ENCODE data around the gene PRLR.
"Not testable (repeated sequence)": the region's sequence is repeated elsewhere in the genome, so short reads cannot be mapped to it uniquely, and the experiment has no call there.

The PRLR gene

DNA sequence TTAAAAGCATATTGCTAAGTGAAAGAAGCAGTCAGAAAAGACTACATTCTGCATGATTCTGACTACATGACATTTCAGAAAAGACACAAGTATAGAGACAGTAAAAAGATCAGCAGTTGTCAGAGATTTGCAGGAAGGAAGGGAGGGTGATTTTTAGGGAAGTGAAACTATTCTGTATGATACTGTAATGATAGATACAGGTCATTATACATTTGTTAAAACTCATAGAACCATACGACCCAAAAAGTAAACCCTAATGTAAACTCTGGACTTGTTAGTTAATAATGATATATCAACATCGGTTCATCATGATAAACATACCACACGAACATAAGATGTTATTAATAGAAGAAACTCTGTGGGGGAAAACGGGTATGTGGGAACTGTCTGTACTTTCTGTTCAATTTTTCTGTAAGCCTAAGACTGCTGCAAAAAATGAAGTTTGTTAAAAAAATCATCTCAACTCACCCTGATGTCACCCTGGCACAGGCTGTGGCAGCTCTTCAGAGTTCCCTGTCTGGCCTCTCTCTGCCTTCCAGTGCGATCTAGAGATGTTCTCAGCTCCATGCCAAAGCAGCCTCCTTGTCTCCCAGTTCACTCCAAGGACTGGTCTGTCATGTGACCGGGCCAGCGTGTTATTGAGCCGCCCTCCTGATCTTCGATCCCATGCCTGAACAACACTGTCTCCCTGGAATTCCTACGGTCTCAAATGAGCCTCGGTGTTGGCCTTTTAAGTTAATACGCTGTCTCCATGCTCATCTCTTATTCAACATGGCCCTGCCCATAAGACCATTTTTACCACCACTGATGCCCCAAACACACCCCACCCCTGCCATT lies 35.4 kb downstream of the PRLR start:
- no peak for DNase-seq

DNA sequence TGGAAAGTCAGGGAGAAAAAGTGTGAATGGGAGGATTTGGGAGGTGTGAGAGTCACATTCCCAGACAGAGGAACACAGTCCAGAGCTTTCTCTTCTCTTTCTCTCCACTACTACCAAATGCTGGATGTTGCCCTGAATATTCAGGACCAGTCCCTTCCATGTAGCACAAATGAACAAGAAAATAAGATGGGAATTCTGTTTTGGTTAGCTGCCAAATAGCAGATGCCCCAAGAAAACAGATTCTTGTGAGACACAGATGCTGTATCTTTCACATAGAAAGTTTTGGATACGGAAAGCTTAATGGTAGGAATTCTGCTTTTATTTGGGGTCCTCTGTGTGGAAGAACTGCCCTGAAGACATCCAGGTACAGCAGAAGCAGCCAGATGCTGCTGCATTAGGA lies 37.8 kb downstream of the PRLR start:
- DNase-seq, result no peak

DNA sequence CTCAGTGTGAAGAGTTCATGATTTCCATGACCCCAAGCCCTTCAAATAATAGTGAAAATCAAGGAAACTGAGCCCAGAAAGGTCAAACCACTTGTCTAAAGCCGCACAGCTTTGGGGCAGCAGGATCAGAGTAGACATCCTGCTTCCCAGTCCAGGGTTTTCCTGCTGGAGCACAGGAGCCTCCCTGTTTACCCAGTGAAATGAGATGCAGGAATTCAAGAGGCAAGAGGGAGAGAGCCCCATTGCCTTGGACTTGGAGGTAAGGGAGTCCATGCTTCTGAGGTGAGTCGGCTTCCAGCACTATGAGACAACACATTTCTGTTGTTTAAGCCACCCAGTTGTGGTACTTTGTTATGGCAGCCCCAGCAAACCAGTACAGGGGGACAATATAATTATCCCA lies 40.5 kb downstream of the PRLR start:
- DNase-seq, result not testable (repeated sequence)

DNA sequence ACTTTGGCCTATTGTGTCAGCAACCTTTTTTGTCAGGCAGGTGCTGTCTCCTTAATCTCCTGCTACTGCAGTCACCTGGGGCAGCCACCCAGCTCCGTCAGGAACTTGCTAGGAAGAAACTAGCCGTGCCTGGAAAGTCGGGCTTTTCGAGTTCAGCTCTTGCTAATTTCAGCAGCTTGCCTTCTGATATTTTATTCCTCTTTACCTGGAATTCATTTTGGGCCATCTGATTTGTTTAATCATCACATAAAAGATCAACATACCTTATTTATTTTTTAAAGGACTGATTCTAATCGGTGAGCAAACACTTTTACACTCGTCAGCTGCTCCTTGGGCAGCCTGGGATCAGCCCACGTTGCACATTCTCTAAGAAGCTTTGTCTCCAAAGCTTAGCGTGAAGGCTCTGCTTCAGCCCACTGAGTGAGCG lies 42.2 kb downstream of the PRLR start:
- DNase-seq, result no peak

DNA sequence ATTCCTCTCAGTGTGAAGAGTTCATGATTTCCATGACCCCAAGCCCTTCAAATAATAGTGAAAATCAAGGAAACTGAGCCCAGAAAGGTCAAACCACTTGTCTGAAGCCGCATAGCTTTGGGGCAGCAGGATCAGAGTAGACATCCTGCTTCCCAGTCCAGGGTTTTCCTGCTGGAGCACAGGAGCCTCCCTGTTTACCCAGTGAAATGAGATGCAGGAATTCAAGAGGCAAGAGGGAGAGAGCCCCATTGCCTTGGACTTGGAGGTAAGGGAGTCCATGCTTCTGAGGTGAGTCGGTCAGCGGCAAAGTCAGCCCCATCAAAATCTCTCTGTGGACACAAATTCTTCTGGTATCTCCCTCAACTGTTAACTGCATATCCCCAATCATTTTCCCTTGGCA lies 42.7 kb downstream of the PRLR start:
- DNase-seq, result not testable (repeated sequence)

DNA sequence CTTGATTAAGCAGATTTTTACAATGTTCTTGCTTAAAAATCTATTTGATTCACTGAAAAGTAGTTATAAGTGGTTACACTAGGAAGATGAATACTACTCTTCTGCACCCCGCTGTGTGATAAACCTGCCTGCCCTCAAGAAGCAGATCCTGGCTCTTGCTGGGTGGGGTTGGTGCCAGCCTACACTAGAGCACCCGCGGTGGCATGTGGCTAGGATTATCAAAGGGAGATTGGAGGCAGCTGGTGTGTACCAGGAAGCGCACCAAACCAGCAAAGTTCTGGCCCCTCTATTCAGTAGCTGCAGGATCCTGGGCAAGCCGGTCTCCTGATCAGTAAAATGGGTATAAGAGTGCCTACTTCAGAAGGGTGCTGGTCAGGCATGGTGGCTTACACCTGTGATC lies 43.5 kb downstream of the PRLR start:
- DNase-seq, result no peak

DNA sequence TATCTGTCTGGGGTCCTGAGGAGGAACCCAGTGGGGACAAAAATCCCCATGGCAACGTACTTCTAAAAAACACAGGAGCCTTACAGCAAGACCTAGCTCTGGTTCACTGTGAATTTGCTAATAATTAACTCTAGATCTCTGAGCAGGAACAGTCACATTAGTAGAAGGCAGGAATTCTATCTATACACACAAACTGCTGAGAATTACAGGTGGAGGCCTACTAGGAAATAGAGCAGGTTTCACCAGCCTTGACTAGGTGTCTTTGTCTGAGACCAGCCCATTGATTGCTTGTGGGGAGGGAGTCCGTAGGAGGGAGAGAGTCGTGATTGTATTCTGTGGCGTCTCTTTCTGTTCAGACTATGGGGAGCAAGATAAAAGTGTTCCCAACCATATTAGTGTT lies 44.8 kb downstream of the PRLR start:
- no peak for DNase-seq

DNA sequence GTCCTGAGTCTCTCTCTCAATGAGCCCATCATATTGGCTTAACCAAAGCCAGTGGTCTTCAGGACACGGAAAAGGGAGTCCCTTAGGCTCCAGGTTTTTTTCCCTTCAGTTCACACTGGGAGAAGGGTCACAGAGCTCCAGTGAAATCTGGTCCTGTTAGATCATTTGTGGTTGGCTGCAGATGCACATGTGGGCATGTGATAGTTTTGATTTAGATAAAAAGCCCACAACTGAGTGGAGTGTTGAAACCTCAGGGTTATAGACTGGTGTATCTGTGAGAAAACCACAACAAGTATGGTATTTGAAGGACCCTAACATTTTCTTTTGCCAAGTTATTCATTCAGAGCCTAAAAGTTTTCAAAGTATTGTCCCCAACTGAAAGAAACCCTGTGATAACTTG lies 46.7 kb downstream of the PRLR start:
- DNase-seq, result no peak

DNA sequence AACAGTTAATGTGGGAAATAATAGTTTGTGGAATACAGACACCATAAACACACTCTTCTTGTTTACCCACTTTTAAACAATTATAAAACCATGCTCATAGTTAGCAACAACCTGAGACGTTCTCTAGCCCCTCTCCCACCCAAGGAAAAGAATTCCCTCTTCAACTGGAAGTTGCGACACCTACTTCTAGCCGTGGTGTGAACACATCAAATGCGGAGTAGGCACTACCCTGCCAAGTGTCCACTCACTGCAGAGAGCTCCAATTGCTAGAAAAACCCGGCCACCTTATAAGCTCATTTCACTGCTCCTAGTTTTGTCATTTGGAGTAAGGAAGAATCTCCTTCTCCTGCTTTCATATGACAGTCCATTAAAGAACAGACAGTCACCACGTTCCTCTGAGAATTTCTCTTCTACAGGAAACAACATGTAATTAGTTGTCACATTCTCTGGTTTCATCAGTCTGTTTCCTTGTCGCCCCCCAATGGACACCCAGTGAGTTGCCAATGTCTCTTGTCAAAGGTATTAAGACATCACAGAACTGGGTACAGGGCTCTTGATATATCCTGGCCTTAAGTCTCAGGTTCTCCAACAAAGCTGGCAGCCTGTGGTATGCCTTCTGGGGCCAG lies 47.3 kb downstream of the PRLR start:
- no peak for DNase-seq

DNA sequence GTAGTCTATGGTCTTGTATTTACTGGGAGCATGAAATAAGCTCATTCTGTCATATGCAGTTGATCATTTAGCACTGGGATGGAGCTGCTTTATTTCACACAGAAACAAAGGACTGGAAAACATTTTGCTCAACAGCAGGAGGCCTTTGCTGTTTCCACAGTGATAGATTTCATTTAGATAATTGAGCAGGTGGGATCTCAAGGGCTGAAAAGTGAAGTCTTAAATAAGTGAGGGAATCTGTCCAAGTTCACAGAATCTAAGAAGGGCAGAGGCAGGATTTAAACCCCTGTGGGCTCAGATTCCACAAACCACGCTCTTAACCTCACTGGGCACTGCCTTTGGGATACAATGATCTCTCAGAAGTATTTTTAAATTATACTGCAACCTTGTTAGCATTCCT lies 47.8 kb downstream of the PRLR start:
- no peak for DNase-seq

DNA sequence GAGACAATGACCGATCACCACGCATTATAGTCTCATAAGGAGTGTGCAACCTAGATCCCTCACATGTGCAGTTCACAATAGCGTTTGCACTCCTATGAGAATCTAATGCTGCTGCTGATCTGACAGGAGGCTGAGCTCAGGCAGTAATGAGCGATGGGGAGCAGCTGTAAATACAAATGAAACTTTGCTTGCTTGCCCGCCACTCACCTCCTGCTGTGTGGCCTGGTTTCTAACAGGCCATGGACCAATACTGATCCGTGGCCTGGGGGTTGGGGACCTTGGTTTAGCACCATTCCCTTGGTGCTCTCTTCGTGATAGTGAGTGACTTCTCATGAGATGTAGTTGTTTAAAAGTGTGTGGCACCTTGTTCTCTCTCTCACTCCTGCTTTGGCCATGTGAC lies 50.2 kb downstream of the PRLR start:
- DNase-seq, result no peak

DNA sequence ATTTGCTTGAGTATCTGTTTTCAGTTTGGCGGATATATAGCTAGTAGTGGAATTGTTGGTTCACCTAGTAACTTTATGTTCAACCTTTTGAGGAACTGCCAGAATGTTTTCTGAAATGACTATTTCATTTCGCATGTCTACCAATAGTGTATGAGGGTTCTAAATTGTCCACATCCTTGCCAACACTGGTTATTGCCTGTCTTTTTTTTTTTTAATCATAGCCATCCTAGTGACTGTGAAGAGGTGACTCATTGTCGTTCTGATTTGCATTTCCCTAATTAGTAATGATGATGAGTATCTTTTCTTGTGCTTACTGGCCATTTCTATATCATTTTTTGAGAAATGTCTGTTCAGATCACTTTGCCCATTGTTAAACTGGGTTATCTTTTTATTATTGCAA lies 52.5 kb downstream of the PRLR start:
- DNase-seq, result no peak

DNA sequence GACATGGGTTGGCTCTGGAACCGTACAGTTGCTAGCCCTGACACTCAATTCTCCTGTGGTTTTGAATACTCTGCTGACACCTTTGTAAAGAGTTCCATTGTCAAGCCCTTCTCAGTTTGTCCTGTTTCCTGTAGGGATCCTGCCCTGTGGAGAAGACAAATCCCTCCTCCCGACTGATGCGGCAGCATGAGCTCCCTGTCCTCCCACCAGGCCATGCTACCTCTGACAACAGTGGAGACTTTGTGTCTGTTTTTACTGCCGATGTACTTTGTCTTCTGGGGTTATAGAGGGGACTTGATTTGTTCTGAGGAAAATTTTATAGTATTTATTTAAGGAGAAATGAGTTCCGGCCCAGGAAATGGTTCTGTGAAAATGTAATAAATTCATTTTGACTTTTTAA lies 57.8 kb downstream of the PRLR start:
- DNase-seq, result no peak

DNA sequence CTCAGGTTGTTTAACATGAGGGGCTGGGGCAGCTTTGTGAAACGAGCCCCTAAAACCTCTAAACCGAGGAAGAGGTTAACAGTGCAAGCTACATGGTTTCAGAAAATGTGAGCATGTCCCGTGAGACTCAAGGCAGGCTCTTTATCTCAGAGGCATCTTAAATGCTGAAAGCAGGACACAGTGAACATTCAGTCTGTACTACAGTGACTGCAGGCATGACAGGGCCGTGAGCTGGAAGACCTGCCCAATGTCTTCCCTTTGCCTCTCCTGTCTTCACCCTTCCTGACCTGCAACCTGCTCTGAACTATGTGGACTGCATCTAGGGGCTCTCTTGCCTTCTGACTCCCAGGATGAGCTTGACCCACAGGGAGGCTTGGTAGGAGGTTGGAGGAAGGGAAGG lies 58.3 kb downstream of the PRLR start:
- no peak for DNase-seq

DNA sequence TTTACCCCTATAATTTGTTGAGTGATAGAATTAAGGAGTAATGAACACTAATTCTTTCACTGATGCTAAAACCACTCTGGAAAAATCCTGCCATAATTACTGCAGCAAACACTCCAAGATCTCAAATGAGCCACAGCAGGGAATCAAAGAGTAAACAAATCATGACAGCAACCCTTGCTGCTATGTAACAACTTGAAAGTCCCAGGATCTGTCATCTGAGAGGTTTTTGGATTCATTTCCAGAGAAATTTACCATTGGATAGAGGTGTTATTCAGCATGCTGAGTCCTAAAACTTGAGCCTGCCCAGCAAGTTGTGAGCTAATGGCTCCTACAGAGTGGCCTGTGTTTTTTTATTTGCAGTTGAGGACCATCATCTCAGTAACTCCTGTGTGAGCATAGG lies 59.2 kb downstream of the PRLR start:
- no peak for DNase-seq

DNA sequence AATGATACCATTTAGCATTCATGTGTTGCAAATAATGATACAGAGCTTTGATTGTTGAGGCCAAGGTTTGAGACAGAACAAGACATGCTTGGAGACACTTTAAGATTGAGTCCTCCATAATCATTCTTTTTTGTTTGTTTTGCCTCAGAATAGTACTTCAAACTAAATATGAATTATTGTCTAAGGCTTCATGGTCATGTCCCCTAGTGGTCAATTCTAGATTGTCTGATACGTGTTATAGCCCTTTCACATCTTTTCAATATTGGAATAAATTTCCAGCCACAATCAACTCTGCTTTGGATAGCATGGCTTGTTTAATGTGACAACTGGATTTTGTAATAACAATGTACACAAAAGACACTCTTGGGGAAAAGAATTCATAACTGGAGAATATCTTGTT lies 64.2 kb downstream of the PRLR start:
- DNase-seq, result no peak

DNA sequence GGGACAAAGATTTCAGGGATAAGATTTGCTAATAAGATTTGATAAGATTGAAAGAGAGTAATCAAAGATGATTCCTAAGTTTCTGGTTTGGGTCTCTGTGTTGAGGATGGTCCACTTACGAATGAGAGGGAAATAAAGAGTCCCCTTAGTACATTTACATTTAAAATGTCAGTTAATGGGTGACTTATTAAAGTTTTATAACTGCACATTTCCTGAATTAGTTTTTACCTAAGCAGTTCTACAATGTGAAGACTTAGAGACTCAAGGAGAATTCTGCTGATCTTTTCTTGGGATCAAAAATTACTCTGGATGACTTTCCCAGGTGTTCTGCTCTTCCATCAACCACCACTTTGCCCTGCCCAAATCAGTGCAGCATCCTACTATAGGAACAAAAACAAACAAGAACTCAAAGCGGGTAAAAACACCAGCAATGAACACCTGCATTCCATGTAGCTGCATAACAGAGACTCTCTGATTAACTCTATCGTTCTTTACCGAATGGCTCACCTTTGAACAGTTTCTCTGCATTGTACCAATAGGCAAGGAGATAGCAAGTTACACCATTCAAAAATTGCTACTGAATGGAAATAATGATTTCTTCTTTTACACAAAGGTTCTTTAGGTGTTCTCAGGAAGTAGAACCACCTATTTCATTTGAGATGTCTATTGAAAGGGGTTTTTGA lies 65.3 kb downstream of the PRLR start:
- DNase-seq, result no peak

DNA sequence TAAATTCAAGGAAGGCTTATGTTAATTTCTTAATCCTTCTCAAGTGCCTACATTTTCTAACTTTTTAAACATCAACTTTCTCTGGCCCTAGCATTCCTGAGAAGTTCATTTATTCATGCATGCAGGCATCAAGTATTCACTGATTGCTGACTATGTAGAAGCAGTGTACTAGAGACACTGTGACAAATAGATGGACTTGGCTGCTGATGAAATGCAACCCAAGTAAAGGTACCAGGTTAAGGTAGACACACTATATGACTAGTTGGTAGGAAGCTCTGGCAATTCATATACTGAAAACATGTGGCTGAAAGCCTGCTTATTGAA lies 66.6 kb downstream of the PRLR start:
- DNase-seq, result no peak

DNA sequence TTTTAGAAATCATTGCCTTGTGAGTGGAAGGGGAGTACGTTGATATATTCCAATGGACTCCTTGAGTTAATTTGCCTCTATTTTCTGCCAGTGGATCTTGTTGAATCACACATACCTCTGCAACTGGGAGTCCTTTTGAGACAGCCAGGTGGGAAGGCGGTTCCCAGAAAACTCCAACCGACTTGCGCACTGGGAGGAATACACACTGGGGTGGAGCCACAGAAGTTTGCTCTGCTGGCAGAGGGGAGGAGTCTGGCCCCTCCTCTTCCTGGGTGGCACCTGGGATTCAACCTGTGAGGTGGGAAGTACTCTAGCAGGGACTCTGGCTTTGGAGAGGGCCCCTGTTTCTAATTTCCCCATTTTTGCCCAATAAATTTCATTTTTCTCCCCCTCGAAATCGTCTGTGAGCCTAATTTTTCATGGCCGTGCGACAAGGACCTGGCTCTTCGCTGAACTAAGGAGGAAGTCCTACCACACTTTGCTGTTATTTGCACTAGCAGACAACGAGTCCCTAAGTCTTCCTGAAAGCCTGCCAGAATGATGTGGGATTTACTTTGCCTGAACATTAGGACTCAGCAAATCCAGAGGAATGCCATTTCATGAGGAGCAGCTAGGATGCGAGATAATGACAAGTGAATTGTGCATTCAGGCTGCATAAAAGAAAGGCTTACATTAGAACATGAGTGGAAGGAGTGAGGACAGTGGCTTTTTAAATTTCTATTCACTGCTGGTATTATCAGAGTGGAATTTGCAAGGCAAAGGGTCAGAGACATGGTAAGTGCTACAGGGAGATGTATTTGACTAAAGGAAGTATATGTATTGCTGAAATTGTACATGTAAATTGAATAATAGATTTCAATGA lies 67.2 kb downstream of the PRLR start:
- no peak for DNase-seq

DNA sequence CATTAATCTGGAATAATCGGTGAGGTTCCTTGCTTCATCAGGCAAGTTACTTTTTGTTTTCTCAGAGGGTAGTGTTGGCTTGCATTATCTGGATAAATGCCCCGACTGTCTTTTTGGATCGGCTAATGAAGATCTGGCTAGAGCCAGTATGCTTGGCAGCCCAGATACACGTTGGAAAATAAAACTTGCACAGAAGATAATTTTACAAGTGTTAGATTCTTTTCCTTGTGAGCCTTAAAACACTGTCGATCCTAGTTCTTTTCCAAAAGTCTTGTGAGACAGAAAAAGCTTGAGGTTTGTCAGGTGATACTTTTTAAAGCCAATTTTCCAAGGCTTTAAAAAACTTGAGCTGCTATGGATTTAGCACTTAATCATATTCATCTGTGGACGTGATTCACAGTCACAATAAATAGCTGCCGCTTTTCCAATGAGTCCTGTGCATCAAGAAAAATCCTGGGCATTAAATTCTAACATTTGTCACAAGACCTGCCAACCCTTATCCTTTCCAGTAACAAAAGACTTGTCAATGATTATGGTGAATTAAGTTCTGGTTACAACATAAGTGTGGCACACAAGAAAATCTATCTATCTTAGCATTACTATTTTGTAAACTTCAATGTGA lies 68.5 kb downstream of the PRLR start:
- no peak for DNase-seq

DNA sequence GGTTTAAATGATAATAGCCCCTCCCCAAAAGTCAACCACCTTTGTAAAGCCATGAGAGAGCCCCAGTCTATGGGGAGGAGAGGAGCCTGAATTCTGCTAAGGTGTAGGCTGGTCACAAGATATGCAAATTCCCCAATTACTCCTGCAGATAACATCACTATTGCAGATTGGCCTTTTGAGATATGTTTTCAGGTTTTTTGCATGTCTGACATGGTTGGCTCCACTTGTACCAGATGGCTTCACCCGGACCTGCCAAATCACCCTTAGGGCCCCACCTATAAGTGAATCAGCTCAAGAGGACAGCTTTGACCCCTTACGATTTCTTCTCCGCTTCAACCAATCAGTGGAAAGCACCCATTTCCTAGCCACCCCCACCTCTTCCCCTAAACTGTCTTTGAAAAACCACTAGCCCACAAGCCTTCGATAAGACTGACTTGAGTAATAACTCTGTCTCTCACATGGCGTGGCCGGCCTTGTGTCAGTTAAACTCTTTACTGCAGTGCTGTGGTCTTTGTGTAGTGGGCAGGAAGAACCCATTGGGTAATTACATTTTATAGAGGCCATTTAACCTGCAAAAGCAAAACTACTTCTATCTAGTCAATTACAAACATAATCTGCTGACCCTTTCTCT lies 69.7 kb downstream of the PRLR start:
- DNase-seq, result no peak

DNA sequence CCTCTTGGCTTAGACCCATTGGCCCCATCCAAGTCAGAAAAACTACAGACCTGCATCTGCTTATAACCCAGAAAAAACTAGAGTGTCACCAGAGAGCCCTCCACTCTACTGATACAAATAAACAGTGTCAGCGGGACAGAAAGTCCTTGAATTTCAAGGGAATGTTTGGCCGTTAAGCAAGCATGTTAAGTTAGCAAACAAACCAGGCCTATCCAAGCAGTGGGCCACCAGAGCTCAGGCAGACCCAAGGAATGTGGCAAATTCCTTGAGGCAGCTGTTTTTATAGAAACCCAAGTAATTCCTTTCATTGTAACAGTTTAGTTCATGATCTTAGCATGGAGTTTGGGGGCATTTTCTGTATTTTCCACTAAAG lies 70.9 kb downstream of the PRLR start:
- no peak for DNase-seq
